GM20000 (cell line): ENCODE data around the gene TMBIM6.
A peak's percentile ranks its signal among the peaks of the same experiment; 100 is the strongest.

ENCODE experiments used
- DNase-seq: peaks from one replicate; pipeline ENCODE4 v3.0.0; 2012; ENCODE audit warnings: low spot score
- TF ChIP-seq, protein P1 (sequence below): IDR thresholded peaks from 2 replicates; pipeline ENCODE4 v1.5.1; 2012; ENCODE audit warnings: mild to moderate bottlenecking, control low read depth; ENCODE audit errors: extremely low read depth, missing control alignments

The TMBIM6 gene, protein sequence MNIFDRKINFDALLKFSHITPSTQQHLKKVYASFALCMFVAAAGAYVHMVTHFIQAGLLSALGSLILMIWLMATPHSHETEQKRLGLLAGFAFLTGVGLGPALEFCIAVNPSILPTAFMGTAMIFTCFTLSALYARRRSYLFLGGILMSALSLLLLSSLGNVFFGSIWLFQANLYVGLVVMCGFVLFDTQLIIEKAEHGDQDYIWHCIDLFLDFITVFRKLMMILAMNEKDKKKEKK

DNA sequence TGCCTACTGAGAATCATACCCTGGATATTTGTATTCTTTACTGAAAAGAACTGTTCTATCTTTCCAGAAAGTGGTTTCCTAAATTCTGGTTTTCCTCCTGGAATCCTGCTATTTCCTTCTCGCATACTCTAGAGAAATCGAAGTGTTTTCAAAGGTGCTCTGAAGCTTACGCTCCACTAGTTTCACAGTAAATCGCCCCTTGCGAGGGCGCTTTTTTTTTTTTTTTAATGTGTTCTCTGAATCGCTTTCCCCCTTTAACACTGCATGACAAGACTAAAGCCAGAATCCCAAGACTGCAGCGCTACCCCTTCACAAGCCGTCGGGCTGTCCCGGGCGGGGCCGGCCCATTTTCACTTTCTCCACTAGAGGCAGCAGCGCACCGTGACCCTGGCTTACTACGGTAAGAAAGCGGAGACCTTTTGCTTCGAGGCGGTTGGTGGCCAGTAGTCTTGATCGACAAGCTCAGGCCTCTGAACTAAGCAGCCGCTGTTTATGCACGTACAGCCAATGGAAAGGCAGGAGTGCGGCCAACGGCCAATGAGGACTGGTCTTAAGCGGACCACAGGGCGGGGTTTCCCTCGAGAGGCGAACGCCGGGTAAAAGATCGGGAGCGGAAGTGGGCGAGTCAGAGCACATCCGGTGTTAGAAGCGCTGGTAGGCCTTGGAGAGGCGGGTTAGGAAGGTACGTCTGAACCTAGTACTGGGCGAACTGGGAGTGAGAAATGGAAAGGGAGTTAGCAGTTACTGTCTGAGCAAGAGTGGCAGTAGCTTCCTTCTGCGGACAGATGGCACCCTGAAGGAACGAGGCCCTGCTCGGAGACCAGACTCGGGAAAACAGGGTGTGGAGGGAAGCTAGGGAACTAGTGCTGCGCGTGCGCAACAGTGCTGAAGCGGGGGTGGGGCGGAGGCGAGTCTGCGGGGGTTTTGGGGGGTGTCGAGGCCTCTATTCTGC, at the start of gene TMBIM6:
TMBIM6 (plus strand) TSS at position 628 of the 952 bp plus-strand sequence. CDS start 10,937 bp downstream, outside the sequence.
- TF ChIP-seq, protein P1, sequence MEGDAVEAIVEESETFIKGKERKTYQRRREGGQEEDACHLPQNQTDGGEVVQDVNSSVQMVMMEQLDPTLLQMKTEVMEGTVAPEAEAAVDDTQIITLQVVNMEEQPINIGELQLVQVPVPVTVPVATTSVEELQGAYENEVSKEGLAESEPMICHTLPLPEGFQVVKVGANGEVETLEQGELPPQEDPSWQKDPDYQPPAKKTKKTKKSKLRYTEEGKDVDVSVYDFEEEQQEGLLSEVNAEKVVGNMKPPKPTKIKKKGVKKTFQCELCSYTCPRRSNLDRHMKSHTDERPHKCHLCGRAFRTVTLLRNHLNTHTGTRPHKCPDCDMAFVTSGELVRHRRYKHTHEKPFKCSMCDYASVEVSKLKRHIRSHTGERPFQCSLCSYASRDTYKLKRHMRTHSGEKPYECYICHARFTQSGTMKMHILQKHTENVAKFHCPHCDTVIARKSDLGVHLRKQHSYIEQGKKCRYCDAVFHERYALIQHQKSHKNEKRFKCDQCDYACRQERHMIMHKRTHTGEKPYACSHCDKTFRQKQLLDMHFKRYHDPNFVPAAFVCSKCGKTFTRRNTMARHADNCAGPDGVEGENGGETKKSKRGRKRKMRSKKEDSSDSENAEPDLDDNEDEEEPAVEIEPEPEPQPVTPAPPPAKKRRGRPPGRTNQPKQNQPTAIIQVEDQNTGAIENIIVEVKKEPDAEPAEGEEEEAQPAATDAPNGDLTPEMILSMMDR = peak; percentile 73
- DNase-seq = peak; percentile 92

DNA sequence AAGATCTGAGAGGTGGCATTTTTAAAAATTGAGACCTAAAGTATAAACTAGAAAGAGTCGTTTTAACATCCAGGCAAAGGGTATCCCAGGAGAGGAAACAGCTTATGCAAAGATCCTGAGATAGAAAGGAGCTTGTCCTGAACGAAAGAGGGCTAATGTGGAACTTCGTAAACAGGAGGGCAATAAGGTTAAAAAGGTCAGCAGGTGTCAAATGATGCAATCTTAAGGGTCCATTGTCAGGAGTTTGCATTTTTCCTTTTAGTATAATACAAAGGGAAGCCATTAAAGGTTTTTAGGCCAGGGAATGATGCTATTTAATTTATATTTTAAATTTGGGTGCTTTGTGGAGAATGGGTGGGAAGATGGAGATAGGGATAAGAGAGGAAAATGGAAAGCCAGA, 48.5 kb upstream of the TMBIM6 start:
- DNase-seq = no peak
- TF ChIP-seq, protein P1 = no peak

GRCh38 chr12:49693931-49694444, 47.4 kb upstream of the TMBIM6 start:
- DNase-seq = no peak
- TF ChIP-seq, protein P1 = no peak

DNA sequence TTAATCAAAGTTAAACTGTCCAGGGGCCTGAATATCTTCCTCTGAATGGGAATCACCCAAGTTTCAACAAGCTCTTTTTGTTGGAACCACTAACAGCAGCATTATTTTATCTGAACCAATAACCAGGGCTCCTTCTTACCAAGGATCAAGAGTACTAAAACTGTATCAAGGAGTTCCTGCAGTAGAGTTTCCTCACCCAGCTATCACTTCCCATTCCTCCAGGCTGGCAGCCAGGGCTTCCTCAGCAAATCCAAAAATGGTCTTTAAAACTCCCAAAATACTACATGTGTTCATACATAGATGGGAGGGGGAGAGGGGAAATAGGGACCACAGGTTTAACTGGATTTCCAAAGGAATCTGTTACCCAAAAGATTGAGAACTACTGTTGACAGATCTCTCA, 44.6 kb upstream of the TMBIM6 start:
- TF ChIP-seq, protein P1 = no peak
- DNase-seq = no peak

DNA sequence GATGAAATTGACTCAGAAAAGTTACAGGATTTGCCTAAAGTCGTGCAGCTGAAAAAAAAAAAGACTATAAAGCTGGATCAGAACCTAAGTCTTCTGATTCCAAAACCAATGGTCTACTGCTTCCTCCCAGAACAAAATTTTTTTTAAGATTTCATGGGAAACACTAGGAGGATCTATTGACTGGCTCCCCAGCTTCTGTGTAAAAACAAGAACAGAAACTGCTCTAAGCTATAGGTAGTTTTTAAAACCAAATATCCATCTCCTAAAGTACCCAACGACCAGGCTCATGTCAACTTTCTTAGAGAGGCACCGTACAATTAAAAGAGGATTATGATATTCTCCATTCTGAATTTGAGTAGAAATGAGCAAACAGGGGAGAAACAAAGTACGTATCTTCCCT, 43.5 kb upstream of the TMBIM6 start:
- TF ChIP-seq, protein P1 = no peak
- no peak for DNase-seq

DNA sequence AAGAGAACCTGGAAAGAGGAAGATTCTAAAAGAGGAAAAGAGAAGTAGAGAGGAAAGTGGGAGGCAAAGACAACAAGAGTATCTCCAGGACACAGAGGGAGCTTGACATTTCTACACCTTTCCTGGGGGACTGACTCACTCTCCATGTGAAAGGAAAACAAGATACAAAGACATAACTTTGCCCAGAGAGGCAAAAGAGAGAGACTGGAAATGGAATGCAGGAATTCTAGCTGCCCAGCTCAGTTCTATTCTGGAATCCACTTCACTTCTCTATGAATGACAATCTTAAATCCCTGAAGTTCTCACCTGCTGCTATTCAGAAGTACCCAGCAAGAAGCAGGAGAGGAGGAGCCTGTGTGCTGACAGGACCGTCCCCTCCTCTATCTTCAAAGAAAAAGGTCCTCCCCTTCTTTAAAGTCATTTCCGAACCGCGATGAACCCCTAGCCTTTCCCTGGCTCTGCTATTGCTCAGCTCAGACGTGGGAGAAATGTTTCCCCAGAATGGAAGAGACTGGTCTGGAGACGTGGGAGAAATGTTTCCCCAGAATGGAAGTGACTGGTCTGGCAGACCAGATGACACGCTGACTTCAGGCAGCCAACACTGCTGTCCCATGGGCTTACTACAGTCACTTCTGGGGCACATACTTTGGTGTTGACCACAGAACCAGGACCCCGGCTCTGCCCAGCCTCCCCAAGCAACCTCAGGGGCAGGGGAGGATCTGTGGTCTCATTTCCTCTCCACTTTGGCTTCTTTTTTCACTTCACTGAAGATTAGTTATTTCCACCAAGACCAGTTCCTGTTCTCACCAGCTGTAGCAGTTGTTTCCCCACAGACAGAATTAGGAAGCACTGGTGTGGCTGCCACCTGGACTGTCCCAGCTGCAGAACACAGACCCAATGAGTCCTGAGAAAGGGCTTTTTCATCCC, 42.5 kb upstream of the TMBIM6 start:
- peak; percentile 72 for DNase-seq
- TF ChIP-seq, protein P1 = no peak
